ENCODE results near the gene METTL23. TPM values are rescaled to one million over a fixed set of nuclear protein-coding genes. Genes with fewer than 3 reads are reported as not detected.
A peak's percentile ranks its signal among the peaks of the same experiment; 100 is the strongest.

METTL23 gene
- polyA plus RNA-seq, 1 experiment = 54.4 TPM

GRCh38 chr17:76687298-76688164 is 39.1 kb upstream of the METTL23 start:
- H3K9me3 ChIP-seq (ENCODE audit: control insufficient read depth, insufficient read depth, low read length) = no peaks in the 10 kb centered on the region
- ChIA-PET POLR2A (interaction anchor here (0.5 to 1.9 kb wide), 4 partner anchors 16 to 38 kb away, joined by 3 to 9 read pairs (median 6); no protein-coding TSS in a partner anchor), CTCF (interaction anchor here (1.5 kb wide), 1 partner anchor 159 kb away, joined by 3 read pairs; no protein-coding TSS in a partner anchor)
- no peak overlapping the region for H3K4me3 ChIP-seq (ENCODE audit: low read depth, low read length)
- no peak overlapping the region for H3K27ac ChIP-seq (ENCODE audit: low read depth, low read length)
- DNase-seq (ENCODE audit: low read depth, low spot score) = no peak
- TF ChIP-seq CTCF (IDR thresholded peaks at IDR 0.05; ENCODE audit: low read depth, low read length) = no peak
- no peaks in the 10 kb centered on the region for H3K27me3 ChIP-seq (ENCODE audit: control insufficient read depth, insufficient read depth, low read length)

GRCh38 chr17:76688165-76688622 is 38.4 kb upstream of the METTL23 start:
- POLR2A ChIA-PET = interaction anchor here (0.6 to 1.9 kb wide), 7 partner anchors 13 to 38 kb away, joined by 3 to 9 read pairs (median 6); partner anchors contain the start of genes JMJD6 and METTL23
- peak overlapping the region; percentile 25 for H3K4me3 ChIP-seq (ENCODE audit: low read depth, low read length)

GRCh38 chr17:76689859-76690258 is 36.8 kb upstream of the METTL23 start:
- H3K27ac ChIP-seq (ENCODE audit: low read depth, low read length) = no peak overlapping the region
- CTCF ChIA-PET = interaction anchor here (1.0 to 2.7 kb wide), 4 partner anchors 8 to 66 kb away, joined by 4 to 7 read pairs (median 4); no protein-coding TSS in a partner anchor
- POLR2A ChIA-PET = interaction anchor here (0.7 to 1.4 kb wide), 2 partner anchors 11 to 114 kb away, joined by 4 to 5 read pairs; no protein-coding TSS in a partner anchor

More at GRCh38 chr17:76688165-76688622, 38.4 kb upstream of the METTL23 start:
- DNase-seq (ENCODE audit: low read depth, low spot score) = no peak
- Histone ChIP-seq H3K9me3 (ENCODE audit: control insufficient read depth, insufficient read depth, low read length) (no peaks in the 10 kb centered on the region), H3K27me3 (ENCODE audit: control insufficient read depth, insufficient read depth, low read length) (no peaks in the 10 kb centered on the region), H3K27ac (ENCODE audit: low read depth, low read length) (peak overlapping the region; percentile 82)
- CTCF ChIA-PET = interaction anchor here (0.6 to 1.5 kb wide), 2 partner anchors 159 to 385 kb away, joined by 3 to 5 read pairs; no protein-coding TSS in a partner anchor
- no peak for TF ChIP-seq CTCF (IDR thresholded peaks at IDR 0.05; ENCODE audit: low read depth, low read length)

GRCh38 chr17:76690596-76691280 is 35.9 kb upstream of the METTL23 start:
- Histone ChIP-seq H3K27ac (ENCODE audit: low read depth, low read length) (no peak overlapping the region), H3K9me3 (ENCODE audit: control insufficient read depth, insufficient read depth, low read length) (no peaks in the 10 kb centered on the region), H3K27me3 (ENCODE audit: control insufficient read depth, insufficient read depth, low read length) (no peaks in the 10 kb centered on the region), H3K4me3 (ENCODE audit: low read depth, low read length) (no peak overlapping the region)
- no peak for DNase-seq (ENCODE audit: low read depth, low spot score)
- CTCF ChIA-PET = interaction anchor here (0.6 to 2.7 kb wide), 5 partner anchors 9 to 69 kb away, joined by 3 to 7 read pairs (median 5); no protein-coding TSS in a partner anchor
- TF ChIP-seq CTCF (IDR thresholded peaks at IDR 0.05; ENCODE audit: low read depth, low read length) = no peak
- POLR2A ChIA-PET = no interaction called here

More at GRCh38 chr17:76689859-76690258, 36.8 kb upstream of the METTL23 start:
- Histone ChIP-seq H3K9me3 (ENCODE audit: control insufficient read depth, insufficient read depth, low read length) (no peaks in the 10 kb centered on the region), H3K27me3 (ENCODE audit: control insufficient read depth, insufficient read depth, low read length) (no peaks in the 10 kb centered on the region), H3K4me3 (ENCODE audit: low read depth, low read length) (no peak overlapping the region)
- TF ChIP-seq CTCF (IDR thresholded peaks at IDR 0.05; ENCODE audit: low read depth, low read length) = no peak
- DNase-seq (ENCODE audit: low read depth, low spot score) = no peak

Data from AG04450 (cell line).